ENCODE results near the gene ELP4.

The ELP4 gene

DNA sequence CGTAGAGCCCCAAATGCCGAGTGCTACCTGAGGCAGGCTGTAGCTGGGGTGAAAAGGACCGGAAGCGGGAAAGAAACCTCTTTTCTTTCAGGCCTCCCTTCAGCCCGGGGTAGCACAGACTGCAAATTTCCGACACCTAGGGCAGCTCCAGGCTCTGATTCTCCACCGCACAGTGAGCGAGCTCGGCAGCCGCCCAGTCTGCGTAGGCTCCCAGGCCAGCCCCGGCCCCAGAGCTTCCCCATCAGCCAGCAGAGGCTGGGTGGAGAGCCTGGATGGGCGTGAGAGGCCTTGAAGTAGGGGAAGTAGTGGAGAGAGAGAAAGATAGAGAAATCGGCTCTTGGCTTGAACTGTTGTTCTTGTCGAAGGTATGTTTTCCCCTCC, 310.9 kb downstream of the ELP4 start:
- Mint-ChIP-seq H3K9me3 (no peaks in the 10 kb centered on the region), H3K27ac (no peak overlapping the region), H3K4me3 (no peak overlapping the region), H3K27me3 (ENCODE audit: low read depth, poor library complexity) (no peaks in the 10 kb centered on the region), H3K36me3 (ENCODE audit: low read depth) (no peaks in the 10 kb centered on the region), H3K4me1 (peaks cover 9% of the 10 kb centered on the region)
- TF ChIP-seq, protein P1, sequence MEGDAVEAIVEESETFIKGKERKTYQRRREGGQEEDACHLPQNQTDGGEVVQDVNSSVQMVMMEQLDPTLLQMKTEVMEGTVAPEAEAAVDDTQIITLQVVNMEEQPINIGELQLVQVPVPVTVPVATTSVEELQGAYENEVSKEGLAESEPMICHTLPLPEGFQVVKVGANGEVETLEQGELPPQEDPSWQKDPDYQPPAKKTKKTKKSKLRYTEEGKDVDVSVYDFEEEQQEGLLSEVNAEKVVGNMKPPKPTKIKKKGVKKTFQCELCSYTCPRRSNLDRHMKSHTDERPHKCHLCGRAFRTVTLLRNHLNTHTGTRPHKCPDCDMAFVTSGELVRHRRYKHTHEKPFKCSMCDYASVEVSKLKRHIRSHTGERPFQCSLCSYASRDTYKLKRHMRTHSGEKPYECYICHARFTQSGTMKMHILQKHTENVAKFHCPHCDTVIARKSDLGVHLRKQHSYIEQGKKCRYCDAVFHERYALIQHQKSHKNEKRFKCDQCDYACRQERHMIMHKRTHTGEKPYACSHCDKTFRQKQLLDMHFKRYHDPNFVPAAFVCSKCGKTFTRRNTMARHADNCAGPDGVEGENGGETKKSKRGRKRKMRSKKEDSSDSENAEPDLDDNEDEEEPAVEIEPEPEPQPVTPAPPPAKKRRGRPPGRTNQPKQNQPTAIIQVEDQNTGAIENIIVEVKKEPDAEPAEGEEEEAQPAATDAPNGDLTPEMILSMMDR (IDR thresholded peaks at IDR 0.05) = no peak
- peak; percentile 41 for DNase-seq

DNA sequence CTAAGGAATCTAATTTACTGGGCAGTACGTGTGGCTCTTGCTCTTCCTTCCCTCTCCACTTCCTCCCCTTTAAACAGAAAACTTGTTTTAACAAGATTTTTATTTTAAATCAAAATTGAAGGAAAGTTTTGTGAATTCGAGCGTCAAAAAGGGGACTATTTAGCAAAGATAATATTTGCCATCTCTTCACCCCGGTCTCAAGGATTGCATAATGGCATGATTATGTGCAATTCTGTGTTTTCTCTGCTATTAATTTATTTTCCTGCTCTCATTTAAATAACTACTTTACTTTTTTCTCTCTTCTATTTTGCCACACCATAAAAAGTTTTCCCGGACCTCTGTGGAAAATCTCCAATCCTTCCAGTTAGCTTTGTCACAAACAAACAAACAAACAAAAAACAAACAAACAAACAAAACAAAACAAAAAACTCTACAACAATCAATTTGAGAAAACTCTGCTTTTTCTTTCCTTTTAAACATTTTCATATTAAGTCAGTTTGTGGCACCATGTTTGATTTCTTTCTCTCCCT, 311.7 kb downstream of the ELP4 start:
- H3K27ac Mint-ChIP-seq = no peak overlapping the region
- H3K36me3 Mint-ChIP-seq (ENCODE audit: low read depth) = no peaks in the 10 kb centered on the region
- no peak for DNase-seq
- H3K27me3 Mint-ChIP-seq (ENCODE audit: low read depth, poor library complexity) = no peaks in the 10 kb centered on the region
- H3K4me1 Mint-ChIP-seq = peaks cover 6% of the 10 kb centered on the region
- H3K9me3 Mint-ChIP-seq = no peaks in the 10 kb centered on the region
- no peak overlapping the region for H3K4me3 Mint-ChIP-seq
- TF ChIP-seq, protein P1 (IDR thresholded peaks at IDR 0.05) = no peak

DNA sequence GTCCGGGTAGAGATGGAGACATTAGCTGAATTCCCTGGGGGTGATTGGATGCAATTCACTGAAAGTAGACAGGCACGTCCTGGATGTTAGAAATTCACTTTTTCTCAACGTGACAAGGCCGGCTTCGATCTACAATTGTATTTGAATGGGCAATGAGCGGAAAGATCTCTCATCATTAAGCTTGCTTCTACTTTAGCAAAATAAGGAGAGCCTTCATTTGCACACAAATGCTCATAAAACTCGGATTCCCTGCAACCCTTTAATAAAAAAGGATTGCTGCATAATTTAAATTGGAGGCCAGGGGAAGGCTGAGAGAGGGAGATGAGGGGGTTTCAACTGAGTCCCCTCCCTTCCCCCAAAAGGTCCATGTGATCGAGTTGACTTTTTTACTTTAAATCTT, 312.2 kb downstream of the ELP4 start:
- TF ChIP-seq, protein P1 (IDR thresholded peaks at IDR 0.05) = no peak
- H3K27ac Mint-ChIP-seq = no peak overlapping the region
- H3K36me3 Mint-ChIP-seq (ENCODE audit: low read depth) = no peaks in the 10 kb centered on the region
- no peak for DNase-seq
- H3K27me3 Mint-ChIP-seq (ENCODE audit: low read depth, poor library complexity) = no peaks in the 10 kb centered on the region
- no peaks in the 10 kb centered on the region for H3K9me3 Mint-ChIP-seq
- peaks cover 8% of the 10 kb centered on the region for H3K4me1 Mint-ChIP-seq
- H3K4me3 Mint-ChIP-seq = no peak overlapping the region

DNA sequence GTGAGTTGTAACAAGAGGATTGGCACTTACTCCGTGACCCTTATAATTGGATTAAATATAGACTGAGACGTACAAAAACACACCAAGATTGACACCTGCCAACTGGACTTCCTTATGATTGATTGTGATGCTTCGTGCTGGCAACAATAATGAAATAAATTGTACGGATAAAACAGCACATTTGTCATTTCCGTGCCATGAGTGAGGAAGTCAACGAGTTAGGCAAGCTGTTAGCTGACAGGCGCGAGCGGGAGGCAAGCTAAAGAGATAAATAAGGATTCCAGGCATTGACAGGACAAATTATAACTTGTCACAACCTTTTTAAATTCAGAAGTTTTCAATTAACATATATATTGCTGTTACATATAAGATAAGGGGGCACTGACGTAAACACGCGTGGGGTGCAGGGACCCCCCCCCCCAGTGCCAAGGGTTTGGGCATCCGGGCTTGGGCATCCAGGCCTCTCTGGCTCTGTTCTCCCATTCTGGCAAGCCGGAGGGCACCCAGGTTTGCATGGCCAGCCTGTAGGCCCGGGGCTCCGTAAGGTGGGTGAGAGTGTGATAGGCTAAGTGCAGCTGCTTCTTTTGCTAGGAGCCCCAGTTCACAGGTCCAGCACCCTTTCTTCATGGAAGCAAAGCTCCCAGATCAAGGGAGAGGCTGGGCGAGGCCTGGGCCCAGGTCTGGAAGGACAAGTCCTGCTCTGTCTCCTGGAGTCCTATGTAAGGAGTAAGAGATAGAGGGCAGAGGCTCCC, 312.8 kb downstream of the ELP4 start:
- Mint-ChIP-seq H3K4me1 (peaks cover 5% of the 10 kb centered on the region), H3K27me3 (ENCODE audit: low read depth, poor library complexity) (no peaks in the 10 kb centered on the region), H3K36me3 (ENCODE audit: low read depth) (no peaks in the 10 kb centered on the region), H3K4me3 (no peak overlapping the region), H3K27ac (no peak overlapping the region), H3K9me3 (no peaks in the 10 kb centered on the region)
- TF ChIP-seq, protein P1 (IDR thresholded peaks at IDR 0.05) = no peak
- no peak for DNase-seq

DNA sequence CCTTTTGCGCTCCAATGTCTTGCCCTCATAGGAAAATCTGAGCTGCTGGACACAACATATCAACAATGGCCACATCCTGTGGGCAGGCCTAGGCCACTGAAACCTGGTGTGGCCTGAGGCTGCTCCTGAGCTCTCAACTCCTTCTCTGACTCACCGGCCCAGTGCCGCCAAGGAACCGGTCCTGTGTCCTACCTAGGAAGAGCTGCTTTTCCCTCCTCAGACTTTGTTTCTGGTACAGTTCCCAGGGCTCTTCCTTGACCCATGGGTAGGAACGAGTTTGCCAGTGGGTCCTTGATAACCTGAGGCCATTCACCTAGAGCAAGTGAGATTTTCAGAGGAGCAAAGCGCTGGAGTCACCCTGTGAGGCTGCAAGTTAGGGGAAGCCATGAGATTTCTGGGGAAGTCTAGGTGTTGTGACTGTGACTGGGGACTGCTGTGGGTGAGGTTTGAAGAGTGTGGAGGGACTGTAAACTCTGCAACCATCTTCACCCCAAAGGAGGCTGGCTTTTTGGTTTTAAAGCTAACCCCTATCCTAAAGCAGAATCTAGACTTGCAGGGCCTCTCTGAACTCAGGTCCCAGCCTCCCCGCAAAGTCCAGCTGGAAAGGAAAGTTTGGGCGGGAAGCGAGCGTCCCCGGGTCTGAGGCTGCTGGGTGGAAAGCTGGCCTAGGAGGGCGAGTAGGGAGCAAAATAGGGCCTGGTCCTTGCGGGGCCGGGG, 313.5 kb downstream of the ELP4 start:
- Mint-ChIP-seq H3K36me3 (ENCODE audit: low read depth) (no peaks in the 10 kb centered on the region), H3K9me3 (no peaks in the 10 kb centered on the region), H3K4me1 (peaks cover 5% of the 10 kb centered on the region), H3K4me3 (no peak overlapping the region), H3K27ac (no peak overlapping the region), H3K27me3 (ENCODE audit: low read depth, poor library complexity) (no peaks in the 10 kb centered on the region)
- TF ChIP-seq, protein P1 (IDR thresholded peaks at IDR 0.05) = no peak
- DNase-seq = no peak
